Measurements from ENCODE around the gene OR8H2. TPM values are rescaled to one million over a fixed set of nuclear protein-coding genes. Genes with fewer than 3 reads are reported as not detected.
"Not testable (repeated sequence)": the region's sequence is repeated elsewhere in the genome, so short reads cannot be mapped to it uniquely, and the experiment has no call there.

OR8H2 gene, protein sequence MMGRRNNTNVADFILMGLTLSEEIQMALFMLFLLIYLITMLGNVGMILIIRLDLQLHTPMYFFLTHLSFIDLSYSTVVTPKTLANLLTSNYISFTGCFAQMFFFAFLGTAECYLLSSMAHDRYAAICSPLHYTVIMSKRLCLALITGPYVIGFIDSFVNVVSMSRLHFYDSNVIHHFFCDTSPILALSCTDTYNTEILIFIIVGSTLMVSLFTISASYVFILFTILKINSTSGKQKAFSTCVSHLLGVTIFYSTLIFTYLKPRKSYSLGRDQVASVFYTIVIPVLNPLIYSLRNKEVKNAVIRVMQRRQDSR
- not detected in 2 replicates for total RNA-seq (2013; cell fraction: nucleolus; rRNA removed)
- total RNA-seq (2014; rRNA removed) (not detected in 2 replicates), total RNA-seq (2014; rRNA removed; fragmentation: Illumina TruSeq; extraction: Trizol) (not detected in 2 replicates), total RNA-seq (2021) (not detected in 2 replicates), polyA plus RNA-seq (2011; rRNA removed) (not detected in 2 replicates), polyA plus RNA-seq (2014; fragmentation: Illumina TruSeq; extraction: Trizol) (not detected in 2 replicates), polyA plus RNA-seq (2014; fragmentation: Nextera tagmentation; extraction: Ambion mirVana) (not detected), polyA plus RNA-seq (2014; rRNA removed) (not detected in 2 replicates), polyA plus RNA-seq (2016; fragmentation: Nextera tagmentation; extraction: Ambion mirVana) (not detected), polyA minus RNA-seq (2011; rRNA and poly(A)+ RNA removed) (not detected in 2 replicates), Bru-seq, nascent RNA (not detected), BruChase-seq, experiment 1, labeled RNA remaining after a 6-hour chase (not detected), BruChase-seq, experiment 2, labeled RNA remaining after a 2-hour chase (not detected)
- not detected for polyA plus RNA-seq (2011; ENCODE audit: low read depth)
- polyA plus RNA-seq (2011; cell fraction: cytosol; rRNA removed) = not detected in 2 replicates
- not detected in 2 replicates for polyA plus RNA-seq (2011; cell fraction: nucleus; rRNA removed)
- not detected in 2 replicates for polyA plus RNA-seq (2012)
- not detected in 2 replicates for polyA minus RNA-seq (2011; cell fraction: cytosol; rRNA and poly(A)+ RNA removed)
- not detected in 2 replicates for polyA minus RNA-seq (2011; cell fraction: nucleus; rRNA and poly(A)+ RNA removed)
- long read RNA-seq, experiment 1 = 0 reads
- long read RNA-seq, experiment 2 = 0 reads

DNA sequence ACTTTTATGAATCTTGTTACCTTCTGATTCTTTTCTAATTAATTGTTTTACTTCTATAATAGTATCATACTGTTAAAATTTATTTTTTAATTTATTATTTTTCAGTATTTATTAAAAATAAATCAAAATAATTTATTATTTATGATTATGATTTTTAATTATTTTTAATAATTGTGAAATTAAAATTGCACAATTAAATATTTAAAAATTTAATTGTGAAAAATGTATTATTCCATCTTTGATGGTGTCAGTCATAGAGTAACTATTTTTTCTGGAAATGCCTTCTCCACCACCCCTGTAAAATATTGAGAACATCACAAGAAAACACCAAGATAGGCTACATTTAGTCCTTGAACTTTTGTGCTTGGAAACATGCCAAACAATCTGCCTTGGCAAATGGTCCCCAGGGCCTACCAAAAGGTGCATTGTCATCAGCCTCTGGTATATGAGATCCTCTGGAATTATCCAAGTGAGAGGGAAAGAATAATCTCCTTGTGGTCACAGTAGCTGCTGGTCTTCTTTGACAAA, at the start of gene OR8H2:
Gene OR8H2, plus strand, starts transcription at position 478 of the 528 bp plus-strand sequence. CDS start 1,356 bp downstream, outside the sequence.
- intact Hi-C loops (cut with micrococcal nuclease; ENCODE audit: unreplicated experiment) = no loop called here
- no peak for FAIRE-seq
- CTCF ChIA-PET = no interaction called here

DNA sequence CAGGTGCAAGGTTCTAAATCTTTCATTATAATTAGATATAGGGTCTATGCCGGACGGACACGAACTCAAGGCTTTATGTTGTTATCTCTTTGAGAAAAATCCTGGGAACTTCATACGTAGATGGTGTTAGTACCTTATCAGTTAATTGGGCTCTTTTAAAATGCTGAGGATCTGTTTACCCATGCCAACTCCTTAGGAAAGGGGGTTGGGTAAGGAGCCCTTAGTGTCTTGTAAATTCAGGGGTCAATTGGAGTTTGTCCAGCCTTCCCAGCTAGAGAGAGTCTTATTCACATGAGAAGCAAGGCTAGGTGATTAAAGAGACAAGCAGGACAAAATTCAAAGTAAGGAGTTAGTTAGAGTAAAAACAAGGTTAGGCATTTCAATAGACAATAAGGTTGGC, 47.1 kb upstream of the OR8H2 start:
- DNase-seq (ENCODE audit: low read depth, low spot score); H3K4me3 ChIP-seq; H2AFZ ChIP-seq (ENCODE audit: control insufficient read depth, low read depth, low read length); H3K79me2 ChIP-seq (ENCODE audit: control insufficient read depth, insufficient read depth, low read length); FAIRE-seq; BruUV-seq (replicated peaks); H3K9ac ChIP-seq (ENCODE audit: control insufficient read depth, insufficient read depth, low read length); RAD21 ChIA-PET (ENCODE audit: unreplicated experiment); H3K4me1 ChIP-seq (ENCODE audit: control insufficient read depth, insufficient read depth, low read length); intact Hi-C loops (cut with micrococcal nuclease; ENCODE audit: unreplicated experiment); H3K4me2 ChIP-seq (ENCODE audit: control insufficient read depth, insufficient read depth); H3K27me3 ChIP-seq (replicated peaks in 1 of 2; ENCODE audit: control insufficient read depth in 2 of 2, insufficient read depth in 2 of 2, low read length in 1 of 2); H3K9me3 ChIP-seq (replicated peaks; ENCODE audit: control insufficient read depth, insufficient read depth, low read length); ATAC-seq; CTCF ChIA-PET; H3K36me3 ChIP-seq (ENCODE audit: control insufficient read depth in 2 of 2, insufficient read depth in 2 of 2, low read length in 1 of 2); POLR2A ChIA-PET; H4K20me1 ChIP-seq (ENCODE audit: control insufficient read depth, insufficient read depth); in situ Hi-C loops (cut with MboI); H3K27ac ChIP-seq (ENCODE audit: control insufficient read depth, insufficient read depth); SMC1A ChIA-PET (ENCODE audit: uncharacterized antibody, unreplicated experiment): not testable (repeated sequence)
- 0% methylated on average over 4 of the region's 4 CpGs for WGBS (ENCODE audit: insufficient coverage, insufficient replicate concordance, low lambda C conversion rate, missing lambda C conversion rate)

More for the DNA sequence above, at the start of gene OR8H2:
- no peak within 1 kb of the TSS for H2AFZ ChIP-seq (ENCODE audit: control insufficient read depth, low read depth, low read length)
- ATAC-seq = no peak
- TF ChIP-seq KLF5 (IDR thresholded peaks at IDR 0.05; ENCODE audit: partially characterized antibody) = no peak
- TF ChIP-seq, protein P1, sequence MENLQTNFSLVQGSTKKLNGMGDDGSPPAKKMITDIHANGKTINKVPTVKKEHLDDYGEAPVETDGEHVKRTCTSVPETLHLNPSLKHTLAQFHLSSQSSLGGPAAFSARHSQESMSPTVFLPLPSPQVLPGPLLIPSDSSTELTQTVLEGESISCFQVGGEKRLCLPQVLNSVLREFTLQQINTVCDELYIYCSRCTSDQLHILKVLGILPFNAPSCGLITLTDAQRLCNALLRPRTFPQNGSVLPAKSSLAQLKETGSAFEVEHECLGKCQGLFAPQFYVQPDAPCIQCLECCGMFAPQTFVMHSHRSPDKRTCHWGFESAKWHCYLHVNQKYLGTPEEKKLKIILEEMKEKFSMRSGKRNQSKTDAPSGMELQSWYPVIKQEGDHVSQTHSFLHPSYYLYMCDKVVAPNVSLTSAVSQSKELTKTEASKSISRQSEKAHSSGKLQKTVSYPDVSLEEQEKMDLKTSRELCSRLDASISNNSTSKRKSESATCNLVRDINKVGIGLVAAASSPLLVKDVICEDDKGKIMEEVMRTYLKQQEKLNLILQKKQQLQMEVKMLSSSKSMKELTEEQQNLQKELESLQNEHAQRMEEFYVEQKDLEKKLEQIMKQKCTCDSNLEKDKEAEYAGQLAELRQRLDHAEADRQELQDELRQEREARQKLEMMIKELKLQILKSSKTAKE (IDR thresholded peaks at IDR 0.05; ENCODE audit: low read depth, poor library complexity, severe bottlenecking) = no peak
- no peaks in the 10 kb centered on the region for H3K36me3 ChIP-seq (ENCODE audit: control insufficient read depth in 2 of 2, insufficient read depth in 2 of 2, low read length in 1 of 2)
- no peaks in the 10 kb centered on the region for H3K27me3 ChIP-seq (replicated peaks in 1 of 2; ENCODE audit: control insufficient read depth in 2 of 2, insufficient read depth in 2 of 2, low read length in 1 of 2)
- POLR2A ChIA-PET = no interaction called here
- RAD21 ChIA-PET (ENCODE audit: unreplicated experiment) = no interaction called here
- in situ Hi-C loops (cut with MboI) = no loop called here
- no peak within 1 kb of the TSS for H3K4me3 ChIP-seq
- DNase-seq (ENCODE audit: low read depth, low spot score) = no peak
- SMC1A ChIA-PET (ENCODE audit: uncharacterized antibody, unreplicated experiment) = no interaction called here
- H4K20me1 ChIP-seq (ENCODE audit: control insufficient read depth, insufficient read depth) = no peaks in the 10 kb centered on the region
- no TSS peak for BruUV-seq (replicated peaks)
- H3K9ac ChIP-seq (ENCODE audit: control insufficient read depth, insufficient read depth, low read length) = no peak within 1 kb of the TSS
- no peak within 1 kb of the TSS for H3K27ac ChIP-seq (ENCODE audit: control insufficient read depth, insufficient read depth)
- H3K4me1 ChIP-seq (ENCODE audit: control insufficient read depth, insufficient read depth, low read length) = no peaks in the 10 kb centered on the region
- H3K4me2 ChIP-seq (ENCODE audit: control insufficient read depth, insufficient read depth) = no peak within 1 kb of the TSS
- H3K79me2 ChIP-seq (ENCODE audit: control insufficient read depth, insufficient read depth, low read length) = no peaks in the 10 kb centered on the region
- H3K9me3 ChIP-seq (replicated peaks; ENCODE audit: control insufficient read depth, insufficient read depth, low read length) = no peaks in the 10 kb centered on the region

DNA sequence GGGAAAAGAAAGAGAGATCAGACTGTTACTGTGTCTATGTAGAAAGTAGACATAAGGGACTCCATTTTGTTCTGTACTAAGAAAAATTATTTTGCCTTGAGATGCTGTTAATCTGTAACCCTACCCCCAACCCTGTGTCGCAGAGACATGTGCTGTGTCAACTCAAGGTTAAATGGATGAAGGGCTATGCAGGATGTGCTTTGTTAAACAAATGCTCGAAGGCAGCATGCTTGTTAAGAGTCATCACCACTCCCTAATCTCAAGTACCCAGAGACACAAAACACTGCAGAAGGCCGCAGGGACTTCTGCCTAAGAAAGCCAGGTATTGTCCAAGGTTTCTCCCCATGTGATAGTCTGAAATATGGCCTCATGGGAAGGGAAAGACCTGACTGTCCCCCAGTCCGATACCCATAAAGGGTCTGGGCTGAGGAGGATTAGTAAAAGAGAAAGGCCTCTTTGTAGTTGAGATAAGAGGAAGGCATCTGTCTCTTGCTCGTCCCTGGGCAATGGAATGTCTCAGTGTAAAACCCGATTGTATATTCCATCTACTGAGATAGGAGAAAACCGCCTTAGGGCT, 45.7 kb upstream of the OR8H2 start:
- POLR2A ChIA-PET; CTCF ChIA-PET; SMC1A ChIA-PET (ENCODE audit: uncharacterized antibody, unreplicated experiment); H3K4me2 ChIP-seq (ENCODE audit: control insufficient read depth, insufficient read depth); ATAC-seq; DNase-seq (ENCODE audit: low read depth, low spot score); H3K27me3 ChIP-seq (replicated peaks in 1 of 2; ENCODE audit: control insufficient read depth in 2 of 2, insufficient read depth in 2 of 2, low read length in 1 of 2); H3K79me2 ChIP-seq (ENCODE audit: control insufficient read depth, insufficient read depth, low read length); RAD21 ChIA-PET (ENCODE audit: unreplicated experiment); H3K9me3 ChIP-seq (replicated peaks; ENCODE audit: control insufficient read depth, insufficient read depth, low read length); H3K4me3 ChIP-seq; H3K4me1 ChIP-seq (ENCODE audit: control insufficient read depth, insufficient read depth, low read length); H3K36me3 ChIP-seq (ENCODE audit: control insufficient read depth in 2 of 2, insufficient read depth in 2 of 2, low read length in 1 of 2); H3K27ac ChIP-seq (ENCODE audit: control insufficient read depth, insufficient read depth); H2AFZ ChIP-seq (ENCODE audit: control insufficient read depth, low read depth, low read length); in situ Hi-C loops (cut with MboI); intact Hi-C loops (cut with micrococcal nuclease; ENCODE audit: unreplicated experiment); H3K9ac ChIP-seq (ENCODE audit: control insufficient read depth, insufficient read depth, low read length); BruUV-seq (replicated peaks); H4K20me1 ChIP-seq (ENCODE audit: control insufficient read depth, insufficient read depth); FAIRE-seq: not testable (repeated sequence)
- 20% methylated on average over 7 of the region's 7 CpGs for WGBS (ENCODE audit: insufficient coverage, insufficient replicate concordance, low lambda C conversion rate, missing lambda C conversion rate)
